Smooth muscle cell (in vitro differentiated cells): Measurements from ENCODE around the gene SECISBP2L. TPM values are rescaled to one million over a fixed set of nuclear protein-coding genes. Genes with fewer than 3 reads are reported as not detected.

ENCODE experiments used
- DNase-seq: peaks from one replicate; lab custom pipeline; 2025; ENCODE audit not compliant: unreplicated experiment; lab: John Stamatoyannopoulos, UW
- H2AFZ ChIP-seq: fragments of 200-600 bp; sonication (generic); 2 replicates; pipeline ENCODE4 v1.6.0; 2016; ENCODE audit warnings: antibody characterized with exemption, low read depth, mild to moderate bottlenecking
- H3F3A ChIP-seq: fragments of 200-600 bp; sonication (generic); 2 replicates; pipeline ENCODE4 v1.6.0; 2017; ENCODE audit warnings: antibody characterized with exemption, low read depth
- H3K27ac ChIP-seq: fragments of 200-600 bp; sonication (generic); 2 replicates; pipeline ENCODE4 v1.5.1; 2016; ENCODE audit warnings: low read depth, mild to moderate bottlenecking
- H3K27me3 ChIP-seq: fragments of 200-600 bp; sonication (generic); 2 replicates; pipeline ENCODE4 v1.6.1; 2016; ENCODE audit warnings: low read depth, mild to moderate bottlenecking
- H3K36me3 ChIP-seq: fragments of 200-600 bp; sonication (generic); 2 replicates; pipeline ENCODE4 v1.5.1; 2016; ENCODE audit warnings: low read depth
- H3K4me1 ChIP-seq: fragments of 200-600 bp; sonication (generic); 2 replicates; pipeline ENCODE4 v1.5.1; 2016; ENCODE audit warnings: low read depth
- H3K4me2 ChIP-seq: fragments of 200-600 bp; sonication (generic); 2 replicates; pipeline ENCODE4 v1.6.0; 2016; ENCODE audit warnings: mild to moderate bottlenecking
- H3K4me3 ChIP-seq: fragments of 200-600 bp; sonication (generic); 2 replicates; pipeline ENCODE4 v1.5.1; 2016; ENCODE audit warnings: mild to moderate bottlenecking
- H3K79me2 ChIP-seq: fragments of 200-600 bp; sonication (generic); 2 replicates; pipeline ENCODE4 v1.6.0; 2016; ENCODE audit warnings: low read depth, mild to moderate bottlenecking
- H3K9ac ChIP-seq: fragments of 200-600 bp; sonication (generic); 2 replicates; pipeline ENCODE4 v1.6.0; 2016; ENCODE audit warnings: low read depth
- H3K9me3 ChIP-seq: fragments of 200-600 bp; sonication (generic); replicated peaks from 2 replicates; pipeline ENCODE4 v1.5.1; 2016; ENCODE audit warnings: low read depth
- H4K20me1 ChIP-seq: fragments of 200-600 bp; sonication (generic); 2 replicates; pipeline ENCODE4 v1.6.0; 2016; ENCODE audit warnings: low read depth
- CTCF ChIP-seq: fragments of 200-600 bp; sonication (generic); IDR thresholded peaks from 2 replicates; pipeline ENCODE4 v1.5.1; 2017; ENCODE audit warnings: borderline replicate concordance, mild to moderate bottlenecking, antibody characterized with exemption; ENCODE audit not compliant: insufficient read depth, poor library complexity, severe bottlenecking
- WGBS: methylation state at CpG from one replicate; pipeline ENCODE4 v1.1.7; 2016; ENCODE audit warnings: low lambda C conversion rate; 5-methylcytosine and 5-hydroxymethylcytosine counted together
- polyA plus RNA-seq: library from polyadenylated mRNA; unstranded; fragments of >200 nt; fragmentation: Nextera tagmentation; extraction: Ambion mirVana; gene quantifications from 2 replicates; pipeline ENCODE4 v1.2.1, GENCODE V29; 2016
- total RNA-seq: library from RNA; depleted of rRNA; stranded (reverse); fragments of >200 nt; gene quantifications from 2 replicates; pipeline ENCODE4 v1.2.3, GENCODE V29; 2014

SECISBP2L gene
- total and polyA plus RNA-seq, 2 experiments from 2014 or later = 13.7 to 24.0 TPM

- Histone ChIP-seq H3F3A (no peaks in the 10 kb centered on the region), H3K27me3 (no peaks in the 10 kb centered on the region), H3K9ac (no peak overlapping the region), H3K4me1 (no peaks in the 10 kb centered on the region), H3K27ac (no peak overlapping the region), H3K9me3 (no peaks in the 10 kb centered on the region), H4K20me1 (peaks cover 20% of the 10 kb centered on the region), H3K79me2 (peaks cover 3% of the 10 kb centered on the region), H3K4me3 (no peak overlapping the region), H3K36me3 (peaks cover 11% of the 10 kb centered on the region), H2AFZ (no peak overlapping the region), H3K4me2 (no peak overlapping the region)
- no peak for TF ChIP-seq CTCF
- no peak for DNase-seq
- 98% methylated on average over 3 of the region's 3 CpGs for WGBS
Observed at GRCh38 chr15:49023354-49023753, 22.9 kb downstream of the SECISBP2L start.

- H3K4me2 ChIP-seq = no peak overlapping the region
- 95% methylated on average over 2 of the region's 2 CpGs for WGBS
- peaks cover 14% of the 10 kb centered on the region for H3K36me3 ChIP-seq
- H4K20me1 ChIP-seq = peaks cover 7% of the 10 kb centered on the region
- no peak for DNase-seq
- H2AFZ ChIP-seq = no peak overlapping the region
- H3K27me3 ChIP-seq = no peaks in the 10 kb centered on the region
- H3K9ac ChIP-seq = no peak overlapping the region
- no peaks in the 10 kb centered on the region for H3F3A ChIP-seq
- TF ChIP-seq CTCF = no peak
- H3K9me3 ChIP-seq = no peaks in the 10 kb centered on the region
- no peaks in the 10 kb centered on the region for H3K79me2 ChIP-seq
- no peaks in the 10 kb centered on the region for H3K4me1 ChIP-seq
- no peak overlapping the region for H3K4me3 ChIP-seq
- H3K27ac ChIP-seq = no peak overlapping the region
Observed at GRCh38 chr15:49015896-49016295, 30.4 kb downstream of the SECISBP2L start.

DNA sequence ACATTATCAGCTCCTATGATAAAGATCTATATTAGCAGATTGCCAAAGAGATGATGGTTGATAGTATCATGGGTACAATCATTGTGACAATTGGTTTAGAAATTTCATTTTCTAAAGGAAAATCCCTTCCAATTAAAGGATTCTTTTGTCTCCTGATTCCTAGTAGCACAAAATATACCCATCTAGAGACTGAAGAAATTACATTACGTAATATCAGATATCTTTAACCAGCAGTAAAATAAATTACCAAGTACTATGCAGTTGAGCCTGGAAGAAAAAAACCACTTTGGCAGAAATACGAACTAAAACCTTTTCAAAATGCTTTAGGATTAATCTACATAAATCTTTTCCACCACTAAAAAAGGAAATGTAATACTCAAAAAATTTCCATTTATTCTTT lies 46.9 kb downstream of the SECISBP2L start:
- Histone ChIP-seq H3K36me3 (peaks cover 31% of the 10 kb centered on the region), H4K20me1 (no peaks in the 10 kb centered on the region), H3F3A (no peaks in the 10 kb centered on the region), H3K9me3 (no peaks in the 10 kb centered on the region), H3K79me2 (no peaks in the 10 kb centered on the region), H3K4me3 (no peak overlapping the region), H3K27me3 (no peaks in the 10 kb centered on the region), H3K27ac (no peak overlapping the region), H3K4me1 (no peaks in the 10 kb centered on the region), H3K4me2 (no peak overlapping the region), H3K9ac (no peak overlapping the region), H2AFZ (no peak overlapping the region)
- TF ChIP-seq CTCF = no peak
- no peak for DNase-seq
- 94% methylated on average over 2 of the region's 2 CpGs for WGBS

DNA sequence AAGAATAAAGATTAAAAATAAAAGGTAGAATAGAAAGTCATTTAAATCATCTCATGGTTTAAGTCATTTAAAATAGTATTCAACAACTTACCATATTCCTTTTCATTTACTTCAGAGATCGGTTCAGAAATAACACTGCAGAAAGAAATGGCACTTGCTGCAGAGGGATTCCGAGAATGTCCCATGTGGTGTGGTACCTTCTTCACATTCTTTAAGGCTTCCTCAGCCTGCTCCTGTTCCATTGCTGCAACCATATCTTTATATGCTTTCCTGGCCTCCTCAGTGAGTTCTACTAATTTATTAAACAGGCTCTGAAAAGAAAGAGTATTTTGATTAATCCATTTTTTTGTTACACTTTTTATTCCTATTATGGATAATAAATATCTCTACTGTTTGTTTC lies 50.0 kb downstream of the SECISBP2L start:
- Histone ChIP-seq H3K4me3 (no peak overlapping the region), H3K4me1 (no peaks in the 10 kb centered on the region), H3K27me3 (no peaks in the 10 kb centered on the region), H3K9me3 (no peaks in the 10 kb centered on the region), H3K79me2 (no peaks in the 10 kb centered on the region), H3K36me3 (peaks cover 44% of the 10 kb centered on the region), H4K20me1 (no peaks in the 10 kb centered on the region), H3K9ac (no peak overlapping the region), H2AFZ (no peak overlapping the region), H3F3A (no peaks in the 10 kb centered on the region), H3K4me2 (no peak overlapping the region), H3K27ac (no peak overlapping the region)
- DNase-seq = no peak
- WGBS = 88% methylated on average over 2 of the region's 2 CpGs
- no peak for TF ChIP-seq CTCF
